Cerebellar nuclear complex (tissue), 1 donor: ENCODE measurements around the gene MT1H.

Experiments used
- DNase-seq, 2 experiments: peaks; one replicate each; lab custom pipeline; 2025; lab: John Stamatoyannopoulos, UW

MT1H gene

GRCh38 chr16:56636616-56637413 is 32.8 kb upstream of the MT1H start:
- no peak for DNase-seq

GRCh38 chr16:56637814-56638750 is 31.5 kb upstream of the MT1H start, which contains the start of gene MT1A:
MT1A (plus strand) TSS chr16:56638666; CDS start chr16:56638739, 73 bp downstream.
- no peak for DNase-seq

- DNase-seq: no peak
These were observed 30.6 kb upstream of the MT1H start for GRCh38 chr16:56639045-56639444.

- DNase-seq: no peak
These were observed 29.5 kb upstream of the MT1H start for GRCh38 chr16:56640076-56640475.

GRCh38 chr16:56641166-56641565 is 28.4 kb upstream of the MT1H start:
- DNase-seq: no peak

GRCh38 chr16:56643080-56643778 is 26.4 kb upstream of the MT1H start:
- DNase-seq: no peak

GRCh38 chr16:56643833-56644232 is 25.8 kb upstream of the MT1H start:
- DNase-seq: no peak

- DNase-seq: no peak
These were observed 24.3 kb upstream of the MT1H start for GRCh38 chr16:56645311-56645710.

GRCh38 chr16:56645838-56646237 is 23.8 kb upstream of the MT1H start:
- DNase-seq: no peak

- DNase-seq: no peak
These were observed 21.8 kb upstream of the MT1H start for GRCh38 chr16:56647641-56648431.

GRCh38 chr16:56649271-56649670 is 20.3 kb upstream of the MT1H start:
- DNase-seq: no peak

GRCh38 chr16:56649820-56650219 is 19.8 kb upstream of the MT1H start:
- DNase-seq: no peak

- no peak for DNase-seq
These were observed 18.0 kb upstream of the MT1H start, which contains the start of gene MT1B for GRCh38 chr16:56651586-56651985. MT1B (plus strand) TSS chr16:56651886; CDS start chr16:56651954, 68 bp downstream.

- DNase-seq: no peak
These were observed 17.0 kb upstream of the MT1H start for GRCh38 chr16:56652600-56652999.

- DNase-seq: no peak
These were observed 16.4 kb upstream of the MT1H start for GRCh38 chr16:56653218-56653617.

GRCh38 chr16:56657555-56658326 is 11.9 kb upstream of the MT1H start, which contains the start of gene MT1F:
MT1F (plus strand) TSS chr16:56657959; CDS start chr16:56658059, 100 bp downstream.
- DNase-seq: peak; percentile 43 to 55

- no peak for DNase-seq
These were observed 11.2 kb upstream of the MT1H start for GRCh38 chr16:56658327-56658875.

GRCh38 chr16:56662357-56663354 is 7.0 kb upstream of the MT1H start:
- DNase-seq: no peak

- DNase-seq: no peak
These were observed 5.1 kb upstream of the MT1H start for GRCh38 chr16:56664506-56664905.
